ENCODE measurements around the gene CSTF1.

DNA sequence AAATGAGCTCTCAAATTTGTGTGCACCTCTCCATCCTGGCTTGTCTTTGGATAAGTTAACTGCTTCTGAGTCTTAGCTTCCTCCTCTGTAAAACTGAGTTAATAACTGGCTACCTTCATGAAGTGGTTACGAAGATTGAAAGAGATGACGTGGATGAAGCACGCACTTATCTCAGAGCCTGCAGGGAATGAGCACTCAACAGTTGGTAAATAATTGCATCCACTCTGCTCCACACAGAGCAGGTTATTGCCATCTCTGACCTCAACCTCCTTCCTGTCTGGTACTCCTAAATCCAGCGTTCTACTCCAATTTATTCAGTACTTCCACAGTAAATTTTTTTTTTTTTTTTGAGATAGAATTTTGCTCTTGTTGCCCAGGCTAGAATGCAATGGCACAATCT lies 7.3 kb upstream of the CSTF1 start:
- TF ChIP-seq, protein P1, sequence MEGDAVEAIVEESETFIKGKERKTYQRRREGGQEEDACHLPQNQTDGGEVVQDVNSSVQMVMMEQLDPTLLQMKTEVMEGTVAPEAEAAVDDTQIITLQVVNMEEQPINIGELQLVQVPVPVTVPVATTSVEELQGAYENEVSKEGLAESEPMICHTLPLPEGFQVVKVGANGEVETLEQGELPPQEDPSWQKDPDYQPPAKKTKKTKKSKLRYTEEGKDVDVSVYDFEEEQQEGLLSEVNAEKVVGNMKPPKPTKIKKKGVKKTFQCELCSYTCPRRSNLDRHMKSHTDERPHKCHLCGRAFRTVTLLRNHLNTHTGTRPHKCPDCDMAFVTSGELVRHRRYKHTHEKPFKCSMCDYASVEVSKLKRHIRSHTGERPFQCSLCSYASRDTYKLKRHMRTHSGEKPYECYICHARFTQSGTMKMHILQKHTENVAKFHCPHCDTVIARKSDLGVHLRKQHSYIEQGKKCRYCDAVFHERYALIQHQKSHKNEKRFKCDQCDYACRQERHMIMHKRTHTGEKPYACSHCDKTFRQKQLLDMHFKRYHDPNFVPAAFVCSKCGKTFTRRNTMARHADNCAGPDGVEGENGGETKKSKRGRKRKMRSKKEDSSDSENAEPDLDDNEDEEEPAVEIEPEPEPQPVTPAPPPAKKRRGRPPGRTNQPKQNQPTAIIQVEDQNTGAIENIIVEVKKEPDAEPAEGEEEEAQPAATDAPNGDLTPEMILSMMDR (IDR thresholded peaks at IDR 0.05; ENCODE audit: low read depth, low read length) = no peak
- TF ChIP-seq EZH2phosphoT487 (IDR thresholded peaks at IDR 0.05; ENCODE audit: low read depth) = no peak

All from OCI-LY3 (cell line).